Neural progenitor cell (in vitro differentiated cells): Measurements from ENCODE around the gene MMP20. TPM values are rescaled to one million over a fixed set of nuclear protein-coding genes. Genes with fewer than 3 reads are reported as not detected.

Experiments
- DNase-seq: peaks from one replicate; pipeline ENCODE4 v3.0.0-alpha.2; 2016; ENCODE audit warnings: low spot score
- H2AFZ ChIP-seq: fragments of 200-600 bp; sonication (generic); replicated peaks from 2 replicates; pipeline ENCODE4 v1.6.1; 2016; ENCODE audit warnings: antibody characterized with exemption
- H3F3A ChIP-seq: fragments of 200-600 bp; sonication (generic); 2 replicates; pipeline ENCODE4 v1.6.1; 2016; ENCODE audit warnings: antibody characterized with exemption, low read depth
- H3K27ac ChIP-seq: fragments of 200-600 bp; sonication (generic); 2 replicates; pipeline ENCODE4 v1.5.1; 2016; ENCODE audit warnings: mild to moderate bottlenecking
- H3K27me3 ChIP-seq: fragments of 200-600 bp; sonication (generic); 2 replicates; pipeline ENCODE4 v1.6.1; 2016; ENCODE audit warnings: mild to moderate bottlenecking, moderate library complexity
- H3K36me3 ChIP-seq: fragments of 200-600 bp; sonication (generic); 2 replicates; pipeline ENCODE4 v1.5.1; 2016
- H3K4me1 ChIP-seq: fragments of 200-600 bp; sonication (generic); 2 replicates; pipeline ENCODE4 v1.6.1; 2016; ENCODE audit warnings: mixed run types
- H3K4me2 ChIP-seq: fragments of 200-600 bp; sonication (generic); 2 replicates; pipeline ENCODE4 v1.6.1; 2016
- H3K4me3 ChIP-seq: fragments of 200-600 bp; sonication (generic); 2 replicates; pipeline ENCODE4 v1.5.1; 2016
- H3K79me2 ChIP-seq: fragments of 200-600 bp; sonication (generic); 2 replicates; pipeline ENCODE4 v1.6.1; 2016; ENCODE audit warnings: low read depth
- H3K9ac ChIP-seq: fragments of 200-600 bp; sonication (generic); 2 replicates; pipeline ENCODE4 v1.6.1; 2016
- H3K9me3 ChIP-seq: fragments of 200-600 bp; sonication (generic); 2 replicates; pipeline ENCODE4 v1.5.1; 2016; ENCODE audit warnings: low read depth
- H4K20me1 ChIP-seq: fragments of 200-600 bp; sonication (generic); 2 replicates; pipeline ENCODE4 v1.6.1; 2016; ENCODE audit warnings: low read depth
- H3K27ac Mint-ChIP-seq: 3 replicates; pipeline ENCODE4 v1.8.0; 2021; ENCODE audit warnings: mixed read lengths
- H3K27me3 Mint-ChIP-seq: 2 replicates; pipeline ENCODE4 v1.8.0; 2022; ENCODE audit warnings: low read depth, mild to moderate bottlenecking, inconsistent platforms, moderate library complexity, mixed read lengths; ENCODE audit not compliant: insufficient read depth
- H3K36me3 Mint-ChIP-seq: 3 replicates; pipeline ENCODE4 v1.8.0; 2021; ENCODE audit warnings: mixed read lengths
- H3K4me1 Mint-ChIP-seq: 3 replicates; pipeline ENCODE4 v1.8.0; 2021; ENCODE audit warnings: mixed read lengths
- H3K4me3 Mint-ChIP-seq: 3 replicates; pipeline ENCODE4 v1.8.0; 2021; ENCODE audit warnings: mild to moderate bottlenecking, moderate library complexity, mixed read lengths
- H3K9me3 Mint-ChIP-seq: 3 replicates; pipeline ENCODE4 v1.8.0; 2020; ENCODE audit warnings: mixed read lengths
- EZH2 ChIP-seq: fragments of 200-600 bp; sonication (generic); IDR thresholded peaks from 2 replicates; pipeline ENCODE4 v1.6.1; 2017; ENCODE audit warnings: antibody characterized with exemption, mild to moderate bottlenecking, moderate library complexity
- EZH2phosphoT487 ChIP-seq: fragments of 200-600 bp; sonication (generic); IDR thresholded peaks from 2 replicates; pipeline ENCODE4 v1.6.1; 2017; ENCODE audit warnings: antibody characterized with exemption
- total RNA-seq: library from RNA; depleted of rRNA; stranded (reverse); fragments of >200 nt; gene quantifications from 2 replicates; pipeline ENCODE4 v1.2.3, GENCODE V29; 2015; ENCODE audit warnings: low replicate concordance
- TF ChIP-seq, protein P1 (sequence below): fragments of 200-600 bp; sonication (generic); IDR thresholded peaks from 2 replicates; pipeline ENCODE4 v1.5.1; 2017; ENCODE audit warnings: antibody characterized with exemption, mild to moderate bottlenecking

MMP20 gene
- total RNA-seq, 1 donor from 2014 or later, result not detected

DNA sequence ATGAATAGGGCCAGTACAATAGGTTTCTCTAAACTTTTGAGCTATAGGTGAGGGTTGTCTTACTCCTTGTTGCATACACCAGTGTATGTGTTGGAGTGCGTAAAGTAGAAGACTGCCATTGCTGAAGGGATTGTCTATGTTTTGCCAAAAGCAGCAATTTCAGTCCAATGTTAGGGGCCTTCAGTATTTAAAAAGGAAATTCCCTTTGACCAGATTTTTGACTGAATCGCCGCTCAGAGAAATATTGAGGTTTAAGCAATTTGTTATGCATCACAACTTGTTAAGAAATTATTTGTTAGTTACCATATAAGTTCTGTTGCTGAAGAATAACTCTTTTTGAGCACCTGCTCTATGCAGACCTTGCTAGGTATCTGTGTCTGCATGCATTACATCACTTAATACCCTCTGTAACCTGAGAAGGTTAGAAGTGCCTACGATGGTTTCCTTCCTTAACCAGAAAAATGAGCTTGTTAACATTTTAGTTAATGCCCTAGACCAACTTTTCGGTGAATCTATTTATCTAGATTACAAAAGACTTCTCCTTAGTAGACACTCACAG is 33.9 kb downstream of the MMP20 start:
- Mint-ChIP-seq H3K36me3 (no peaks in the 10 kb centered on the region), H3K9me3 (no peaks in the 10 kb centered on the region), H3K4me3 (no peak overlapping the region), H3K4me1 (no peaks in the 10 kb centered on the region), H3K27ac (no peak overlapping the region), H3K27me3 (peaks cover 3% of the 10 kb centered on the region)
- Histone ChIP-seq H4K20me1 (no peaks in the 10 kb centered on the region), H3K4me2 (no peak overlapping the region), H3K27ac (no peak overlapping the region), H3K27me3 (no peaks in the 10 kb centered on the region), H3K9ac (no peak overlapping the region), H3K79me2 (no peaks in the 10 kb centered on the region), H3F3A (no peaks in the 10 kb centered on the region), H2AFZ (no peak overlapping the region), H3K4me1 (peaks cover 6% of the 10 kb centered on the region), H3K4me3 (no peak overlapping the region), H3K36me3 (no peaks in the 10 kb centered on the region), H3K9me3 (no peaks in the 10 kb centered on the region)
- no peak for DNase-seq
- TF ChIP-seq EZH2phosphoT487 (no peak), EZH2 (no peak)
- TF ChIP-seq, protein P1, sequence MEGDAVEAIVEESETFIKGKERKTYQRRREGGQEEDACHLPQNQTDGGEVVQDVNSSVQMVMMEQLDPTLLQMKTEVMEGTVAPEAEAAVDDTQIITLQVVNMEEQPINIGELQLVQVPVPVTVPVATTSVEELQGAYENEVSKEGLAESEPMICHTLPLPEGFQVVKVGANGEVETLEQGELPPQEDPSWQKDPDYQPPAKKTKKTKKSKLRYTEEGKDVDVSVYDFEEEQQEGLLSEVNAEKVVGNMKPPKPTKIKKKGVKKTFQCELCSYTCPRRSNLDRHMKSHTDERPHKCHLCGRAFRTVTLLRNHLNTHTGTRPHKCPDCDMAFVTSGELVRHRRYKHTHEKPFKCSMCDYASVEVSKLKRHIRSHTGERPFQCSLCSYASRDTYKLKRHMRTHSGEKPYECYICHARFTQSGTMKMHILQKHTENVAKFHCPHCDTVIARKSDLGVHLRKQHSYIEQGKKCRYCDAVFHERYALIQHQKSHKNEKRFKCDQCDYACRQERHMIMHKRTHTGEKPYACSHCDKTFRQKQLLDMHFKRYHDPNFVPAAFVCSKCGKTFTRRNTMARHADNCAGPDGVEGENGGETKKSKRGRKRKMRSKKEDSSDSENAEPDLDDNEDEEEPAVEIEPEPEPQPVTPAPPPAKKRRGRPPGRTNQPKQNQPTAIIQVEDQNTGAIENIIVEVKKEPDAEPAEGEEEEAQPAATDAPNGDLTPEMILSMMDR, result no peak

DNA sequence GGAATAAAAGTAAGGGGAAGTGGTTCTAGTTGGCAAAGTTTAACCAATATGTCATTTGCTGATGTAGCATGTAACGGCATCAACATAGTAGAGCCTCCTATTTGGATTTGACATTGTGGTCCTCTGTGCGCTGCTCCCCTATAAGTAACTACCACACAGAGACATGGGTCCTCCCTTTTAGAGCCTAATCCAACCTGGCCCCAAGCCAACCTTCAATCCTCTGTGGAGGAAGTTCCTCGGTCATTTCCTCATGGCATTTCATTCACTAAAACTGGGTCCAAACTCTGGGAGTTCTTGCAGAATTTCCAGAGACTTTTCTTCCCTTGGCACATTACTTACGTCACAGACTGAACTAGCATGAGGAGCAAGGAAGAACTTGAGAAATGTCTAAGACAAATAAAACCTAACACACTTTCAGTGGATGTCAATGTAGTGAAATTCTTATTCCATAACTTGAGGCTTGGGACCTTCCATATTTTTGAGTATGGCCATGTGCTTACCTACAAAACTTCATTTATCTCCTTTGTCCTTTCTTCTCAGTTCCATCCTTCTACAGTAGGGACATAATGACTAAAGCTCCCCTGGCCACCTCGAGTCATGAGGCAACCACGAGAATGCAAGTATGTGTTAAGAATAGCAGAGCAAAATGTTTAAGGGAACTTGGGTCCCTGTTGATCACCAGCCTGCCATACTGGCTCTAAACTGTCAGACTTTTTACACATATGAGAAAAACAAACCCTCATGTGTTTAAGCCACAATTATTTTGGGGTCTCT is 34.7 kb downstream of the MMP20 start:
- TF ChIP-seq, protein P1, result no peak
- TF ChIP-seq EZH2phosphoT487, result no peak
- TF ChIP-seq EZH2, result no peak
- no peak overlapping the region for H3K27ac Mint-ChIP-seq
- Histone ChIP-seq H4K20me1 (no peaks in the 10 kb centered on the region), H2AFZ (no peak overlapping the region), H3K36me3 (no peaks in the 10 kb centered on the region), H3K9me3 (no peaks in the 10 kb centered on the region), H3K4me1 (peaks cover 6% of the 10 kb centered on the region), H3K4me2 (no peak overlapping the region), H3K27ac (no peak overlapping the region), H3K27me3 (no peaks in the 10 kb centered on the region), H3K9ac (no peak overlapping the region), H3K79me2 (no peaks in the 10 kb centered on the region), H3K4me3 (no peak overlapping the region), H3F3A (no peaks in the 10 kb centered on the region)
- no peaks in the 10 kb centered on the region for H3K4me1 Mint-ChIP-seq
- peaks cover 3% of the 10 kb centered on the region for H3K27me3 Mint-ChIP-seq
- no peaks in the 10 kb centered on the region for H3K36me3 Mint-ChIP-seq
- no peak for DNase-seq
- H3K9me3 Mint-ChIP-seq, result no peaks in the 10 kb centered on the region
- no peak overlapping the region for H3K4me3 Mint-ChIP-seq

DNA sequence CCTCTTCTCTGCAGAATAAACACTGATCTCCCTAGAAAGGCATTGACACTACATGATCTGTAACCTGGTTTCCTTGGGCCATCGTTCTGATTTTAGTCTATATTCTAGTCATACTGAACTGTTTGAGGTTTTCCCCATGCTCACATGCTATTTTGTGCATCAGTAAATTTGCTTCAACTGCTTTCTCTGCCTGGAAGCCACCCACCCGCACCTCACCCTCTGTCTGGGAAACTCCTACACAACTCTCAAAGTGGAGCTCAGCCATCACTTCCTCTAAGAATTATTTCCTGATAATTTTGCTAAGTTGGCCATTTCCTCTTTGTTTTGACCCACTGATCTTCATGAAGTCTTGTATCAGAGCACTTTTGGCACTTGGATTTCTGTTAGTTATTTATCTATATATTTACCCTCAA is 36.1 kb downstream of the MMP20 start:
- no peaks in the 10 kb centered on the region for H4K20me1 ChIP-seq
- Mint-ChIP-seq H3K27me3 (no peaks in the 10 kb centered on the region), H3K9me3 (no peaks in the 10 kb centered on the region), H3K27ac (no peak overlapping the region), H3K4me3 (no peak overlapping the region), H3K36me3 (no peaks in the 10 kb centered on the region), H3K4me1 (no peaks in the 10 kb centered on the region)
- H3K27me3 ChIP-seq, result no peaks in the 10 kb centered on the region
- no peaks in the 10 kb centered on the region for H3F3A ChIP-seq
- H3K9me3 ChIP-seq, result no peaks in the 10 kb centered on the region
- no peaks in the 10 kb centered on the region for H3K36me3 ChIP-seq
- peaks cover 6% of the 10 kb centered on the region for H3K4me1 ChIP-seq
- no peak overlapping the region for H2AFZ ChIP-seq
- H3K9ac ChIP-seq, result no peak overlapping the region
- H3K4me3 ChIP-seq, result no peak overlapping the region
- H3K27ac ChIP-seq, result no peak overlapping the region
- TF ChIP-seq EZH2phosphoT487 (no peak), EZH2 (no peak)
- TF ChIP-seq, protein P1, result no peak
- no peak overlapping the region for H3K4me2 ChIP-seq
- DNase-seq, result no peak
- no peaks in the 10 kb centered on the region for H3K79me2 ChIP-seq
